Measurements from ENCODE around the gene TRAK1.
A peak's percentile ranks its signal among the peaks of the same experiment; 100 is the strongest.

TRAK1 gene

GRCh38 chr3:42177801-42178150, 86.6 kb downstream of the TRAK1 start:
- DNase-seq (ENCODE audit: low read depth), result no peak

DNA sequence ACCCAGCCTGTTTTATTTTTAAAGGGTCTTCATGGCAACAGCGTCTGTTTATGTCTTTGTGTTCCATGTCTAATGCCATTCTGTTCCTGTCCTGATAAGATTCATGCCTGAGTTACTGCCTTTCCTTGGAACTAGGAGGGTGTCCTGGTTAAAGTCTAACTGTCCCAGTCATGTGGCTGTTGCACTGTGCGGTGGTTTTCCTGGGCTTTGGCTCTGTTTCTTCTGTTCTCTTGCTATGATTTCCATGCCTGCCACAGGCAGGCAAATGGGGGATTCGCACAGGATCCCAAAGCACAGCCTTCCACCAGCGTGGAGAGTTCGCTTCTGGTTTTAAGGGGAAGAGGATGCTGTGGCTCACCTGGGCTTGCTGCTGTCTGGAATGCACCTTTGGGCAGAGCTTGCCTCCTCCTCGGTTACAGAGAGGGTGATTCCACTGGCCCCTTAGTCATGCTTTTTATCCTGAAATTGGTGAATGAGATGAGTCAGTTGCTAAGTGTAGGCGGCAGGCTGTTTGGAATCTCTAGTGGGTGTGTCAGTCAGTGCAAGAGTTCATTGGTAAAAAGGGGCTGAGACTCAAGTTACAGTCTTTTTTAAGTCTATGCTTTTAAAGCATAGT, 88.1 kb downstream of the TRAK1 start:
- no peak for DNase-seq (ENCODE audit: low read depth)

- no peak for DNase-seq (ENCODE audit: low read depth)
Measured at GRCh38 chr3:42180901-42181300, 89.7 kb downstream of the TRAK1 start.

- DNase-seq (ENCODE audit: low read depth), result no peak
Measured at GRCh38 chr3:42182555-42182954, 91.4 kb downstream of the TRAK1 start.

DNA sequence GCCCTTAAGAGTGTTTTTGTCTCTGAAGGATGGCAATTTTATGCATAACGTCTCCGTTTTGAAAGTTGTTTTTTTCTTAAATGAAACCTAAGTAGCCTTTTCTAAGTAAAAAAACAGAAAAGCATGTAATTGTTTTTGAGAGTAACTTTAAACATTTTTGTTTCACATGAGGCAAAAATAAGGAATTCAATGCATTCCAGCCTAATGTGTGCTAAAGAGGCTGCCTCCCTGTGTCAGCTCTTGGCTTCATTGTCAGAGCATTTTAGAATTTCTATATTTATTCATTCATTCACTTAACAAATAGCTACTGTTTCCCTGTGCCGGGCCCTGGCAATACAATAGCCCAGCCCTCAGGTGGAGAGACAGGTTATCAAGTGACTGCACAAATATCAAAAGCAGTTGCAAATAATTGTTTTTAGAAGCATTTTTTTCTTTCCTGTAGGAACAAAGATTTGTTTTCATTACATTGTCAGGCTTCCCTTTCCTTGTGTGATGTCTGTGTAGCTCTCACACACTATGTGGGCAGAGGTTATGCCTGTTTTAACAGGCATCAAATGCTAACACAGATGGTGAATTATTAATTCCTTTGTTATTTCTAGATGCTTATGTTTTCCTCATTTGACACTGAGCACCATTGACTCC, 93.0 kb downstream of the TRAK1 start:
- DNase-seq (ENCODE audit: low read depth), result no peak

GRCh38 chr3:42184651-42185443, 93.7 kb downstream of the TRAK1 start:
- DNase-seq (ENCODE audit: low read depth), result no peak

DNA sequence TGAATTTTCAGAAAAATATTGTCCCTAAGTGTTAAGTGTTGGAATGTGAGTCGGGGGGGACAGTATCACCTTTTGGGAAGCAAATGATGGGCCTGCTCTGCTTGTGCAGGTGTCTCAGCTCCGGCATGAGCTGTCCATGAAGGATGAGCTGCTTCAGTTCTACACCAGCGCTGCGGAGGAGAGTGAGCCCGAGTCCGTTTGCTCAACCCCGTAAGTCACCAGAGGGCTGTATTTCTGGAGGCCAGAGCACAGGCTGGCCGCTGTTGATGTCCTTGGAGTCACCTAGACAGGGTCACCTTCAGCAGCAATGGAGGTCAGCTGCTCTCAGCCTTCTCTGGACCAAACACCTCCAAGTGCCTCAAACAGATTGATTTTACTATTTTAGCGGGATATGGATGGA, 96.8 kb downstream of the TRAK1 start:
- no peak for DNase-seq (ENCODE audit: low read depth)

GRCh38 chr3:42188376-42188775, 97.2 kb downstream of the TRAK1 start:
- DNase-seq (ENCODE audit: low read depth), result no peak

DNA sequence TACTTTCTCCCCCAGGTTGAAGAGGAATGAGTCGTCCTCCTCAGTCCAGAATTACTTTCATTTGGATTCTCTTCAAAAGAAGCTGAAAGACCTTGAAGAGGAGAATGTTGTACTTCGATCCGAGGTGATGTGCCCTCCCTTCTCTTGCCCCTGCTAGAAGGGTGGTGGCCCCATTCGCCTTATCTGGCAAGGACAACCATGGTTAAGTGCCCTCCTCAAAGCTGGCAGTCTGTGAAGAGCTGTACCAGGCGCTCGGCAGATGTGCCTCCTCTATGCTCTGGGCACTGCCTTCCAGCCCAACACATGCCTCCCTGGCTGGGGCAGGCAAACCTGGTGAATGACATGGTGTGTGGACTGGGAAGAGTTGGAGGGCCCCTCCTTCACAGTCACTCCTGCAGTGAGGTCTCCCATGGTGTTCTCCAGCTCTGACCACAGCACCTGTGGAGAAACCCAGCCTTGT, 97.9 kb downstream of the TRAK1 start:
- DNase-seq (ENCODE audit: low read depth), result no peak

- no peak for DNase-seq (ENCODE audit: low read depth)
Measured at GRCh38 chr3:42189736-42190135, 98.6 kb downstream of the TRAK1 start.

GRCh38 chr3:42190701-42191442, 99.7 kb downstream of the TRAK1 start:
- peak; percentile 56 for DNase-seq (ENCODE audit: low read depth)

GRCh38 chr3:42191443-42191747, 100.2 kb downstream of the TRAK1 start:
- no peak for DNase-seq (ENCODE audit: low read depth)

DNA sequence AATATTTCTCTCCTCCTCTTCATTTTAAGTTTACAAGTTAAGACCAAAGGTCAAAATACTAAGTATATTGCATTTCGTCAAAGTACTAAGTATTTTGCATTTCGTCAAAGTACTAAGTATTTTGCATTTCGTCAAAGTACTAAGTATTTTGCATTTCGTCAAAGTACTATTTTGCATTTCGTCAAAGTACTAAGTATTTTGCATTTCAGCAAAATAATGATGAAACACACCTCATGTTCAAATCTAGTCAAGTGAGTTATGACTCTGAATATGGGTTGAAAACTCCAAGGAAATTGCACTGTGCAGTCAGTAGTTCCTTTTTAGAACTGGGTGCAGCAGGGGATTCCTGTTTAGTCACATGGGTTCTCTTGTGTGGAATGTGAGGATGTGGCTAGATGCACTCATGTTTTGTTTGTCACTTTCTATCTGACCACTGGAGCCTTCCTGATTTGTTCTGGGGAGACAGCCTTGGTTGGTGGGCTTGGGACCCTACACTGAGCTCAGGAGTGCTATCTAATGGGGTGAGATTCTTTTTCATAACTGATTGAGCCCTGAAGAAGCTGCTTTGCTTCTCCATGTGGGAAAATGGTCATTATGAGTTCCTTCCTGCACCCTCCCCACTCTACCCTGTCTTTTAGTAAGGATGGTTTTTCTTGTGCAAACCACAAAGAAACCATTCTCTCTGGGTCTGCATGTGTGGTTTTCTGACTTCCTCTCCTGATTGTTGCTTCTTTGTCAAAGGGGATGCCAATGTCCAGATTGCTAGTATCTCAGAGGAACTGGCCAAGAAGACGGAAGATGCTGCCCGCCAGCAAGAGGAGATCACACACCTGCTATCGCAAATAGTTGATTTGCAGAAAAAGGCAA, 101.4 kb downstream of the TRAK1 start:
- DNase-seq (ENCODE audit: low read depth), result no peak

GRCh38 chr3:42194943-42195510, 103.9 kb downstream of the TRAK1 start:
- DNase-seq (ENCODE audit: low read depth), result no peak

DNA sequence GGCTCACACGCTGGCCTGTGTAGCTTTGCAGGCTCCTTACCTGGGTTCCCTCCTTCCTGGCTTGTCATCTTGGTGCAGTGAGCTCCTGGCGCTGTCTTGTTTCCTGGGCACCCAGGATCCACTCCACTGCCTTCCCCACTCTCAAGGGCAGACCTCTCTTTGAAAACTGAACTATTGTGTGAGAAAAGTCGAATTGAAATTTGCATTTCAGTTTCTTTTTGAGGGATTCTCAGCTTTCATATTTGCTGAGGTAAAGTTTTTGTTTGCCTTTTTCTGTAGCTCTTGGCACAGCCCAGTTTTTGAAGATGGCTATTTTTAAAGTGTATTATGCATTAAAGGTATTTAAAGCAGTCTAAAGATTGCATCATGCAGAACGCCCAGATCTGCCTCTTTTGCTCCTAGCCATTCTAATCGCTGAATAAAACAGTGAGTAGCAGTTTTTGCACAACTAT, 104.7 kb downstream of the TRAK1 start:
- DNase-seq (ENCODE audit: low read depth), result no peak

GRCh38 chr3:42198709-42199108, 107.6 kb downstream of the TRAK1 start:
- DNase-seq (ENCODE audit: low read depth), result no peak

- no peak for DNase-seq (ENCODE audit: low read depth)
Measured at GRCh38 chr3:42202217-42202865, 111.2 kb downstream of the TRAK1 start.

- no peak for DNase-seq (ENCODE audit: low read depth)
Measured at GRCh38 chr3:42204867-42205599, 113.9 kb downstream of the TRAK1 start.

GRCh38 chr3:42205800-42206514, 114.8 kb downstream of the TRAK1 start:
- no peak for DNase-seq (ENCODE audit: low read depth)
